ENCODE results near the gene LCE1F.

The LCE1F gene

GRCh38 chr1:152752225-152752624, 22.7 kb upstream of the LCE1F start:
- H3K27me3 ChIP-seq (ENCODE audit: insufficient read depth, low read length, poor library complexity) = no peaks in the 10 kb centered on the region
- H2BK120ac ChIP-seq (ENCODE audit: low read depth, low read length) = no peak overlapping the region
- no peak overlapping the region for H3K56ac ChIP-seq (ENCODE audit: low read length)
- no peak overlapping the region for H4K5ac ChIP-seq (ENCODE audit: low read length)
- H2BK5ac ChIP-seq (ENCODE audit: low read length) = no peak overlapping the region
- WGBS (ENCODE audit: extremely low coverage, insufficient coverage, low lambda C conversion rate) = no CpG with 5 or more reads among the region's 1 CpG
- H3K79me2 ChIP-seq (ENCODE audit: control insufficient read depth, insufficient read depth, low read length) = no peaks in the 10 kb centered on the region
- DNase-seq = no peak
- no peaks in the 10 kb centered on the region for H3K79me1 ChIP-seq (ENCODE audit: low read length)
- H3K18ac ChIP-seq (ENCODE audit: low read length) = no peak overlapping the region
- no peaks in the 10 kb centered on the region for H3K36me3 ChIP-seq (ENCODE audit: control insufficient read depth, insufficient read depth, low read length)
- H3K9ac ChIP-seq (ENCODE audit: low read length) = no peak overlapping the region
- H2BK15ac ChIP-seq (replicated peaks; ENCODE audit: low read depth) = no peak overlapping the region
- H3K4me3 ChIP-seq (ENCODE audit: low read length) = no peak overlapping the region
- H3K27ac ChIP-seq (ENCODE audit: low read depth, low read length) = no peak overlapping the region
- no peak overlapping the region for H2AK5ac ChIP-seq (ENCODE audit: low read length)
- no peak overlapping the region for H3K4ac ChIP-seq (ENCODE audit: low read depth, low read length)
- no peaks in the 10 kb centered on the region for H3K4me1 ChIP-seq (ENCODE audit: control insufficient read depth, low read depth, low read length)
- no peak overlapping the region for H3K4me2 ChIP-seq (ENCODE audit: low read length)
- no peak overlapping the region for H3K23ac ChIP-seq (ENCODE audit: low read length)
- no peak overlapping the region for H4K8ac ChIP-seq (ENCODE audit: low read depth, low read length)

- Histone ChIP-seq H3K79me2 (ENCODE audit: control insufficient read depth, insufficient read depth, low read length) (no peaks in the 10 kb centered on the region), H3K18ac (ENCODE audit: low read length) (no peak overlapping the region), H3K4me2 (ENCODE audit: low read length) (no peak overlapping the region), H2AK5ac (ENCODE audit: low read length) (no peak overlapping the region), H3K27me3 (ENCODE audit: insufficient read depth, low read length, poor library complexity) (no peaks in the 10 kb centered on the region), H3K36me3 (ENCODE audit: control insufficient read depth, insufficient read depth, low read length) (no peaks in the 10 kb centered on the region), H3K56ac (ENCODE audit: low read length) (no peak overlapping the region), H2BK5ac (ENCODE audit: low read length) (no peak overlapping the region), H3K4ac (ENCODE audit: low read depth, low read length) (no peak overlapping the region), H3K27ac (ENCODE audit: low read depth, low read length) (no peak overlapping the region), H2BK120ac (ENCODE audit: low read depth, low read length) (no peak overlapping the region), H3K4me1 (ENCODE audit: control insufficient read depth, low read depth, low read length) (no peaks in the 10 kb centered on the region), H3K79me1 (ENCODE audit: low read length) (no peaks in the 10 kb centered on the region), H3K23ac (ENCODE audit: low read length) (no peak overlapping the region), H2BK15ac (replicated peaks; ENCODE audit: low read depth) (no peak overlapping the region), H4K5ac (ENCODE audit: low read length) (no peak overlapping the region), H3K4me3 (ENCODE audit: low read length) (no peak overlapping the region), H4K8ac (ENCODE audit: low read depth, low read length) (no peak overlapping the region), H3K9ac (ENCODE audit: low read length) (no peak overlapping the region)
- no peak for DNase-seq
- WGBS (ENCODE audit: extremely low coverage, insufficient coverage, low lambda C conversion rate) = no CpG with 5 or more reads among the region's 1 CpG
Observed at GRCh38 chr1:152753586-152753985, 21.4 kb upstream of the LCE1F start.

GRCh38 chr1:152756872-152757271, 18.1 kb upstream of the LCE1F start:
- Histone ChIP-seq H2AK5ac (ENCODE audit: low read length) (no peak overlapping the region), H3K79me1 (ENCODE audit: low read length) (no peaks in the 10 kb centered on the region), H3K27me3 (ENCODE audit: insufficient read depth, low read length, poor library complexity) (no peaks in the 10 kb centered on the region), H3K56ac (ENCODE audit: low read length) (no peak overlapping the region), H3K18ac (ENCODE audit: low read length) (no peak overlapping the region), H3K79me2 (ENCODE audit: control insufficient read depth, insufficient read depth, low read length) (no peaks in the 10 kb centered on the region), H2BK5ac (ENCODE audit: low read length) (no peak overlapping the region), H2BK15ac (replicated peaks; ENCODE audit: low read depth) (no peak overlapping the region), H4K5ac (ENCODE audit: low read length) (no peak overlapping the region), H3K23ac (ENCODE audit: low read length) (no peak overlapping the region), H3K4me3 (ENCODE audit: low read length) (no peak overlapping the region), H3K27ac (ENCODE audit: low read depth, low read length) (no peak overlapping the region), H3K4ac (ENCODE audit: low read depth, low read length) (no peak overlapping the region), H3K4me1 (ENCODE audit: control insufficient read depth, low read depth, low read length) (no peaks in the 10 kb centered on the region), H4K8ac (ENCODE audit: low read depth, low read length) (no peak overlapping the region), H3K9ac (ENCODE audit: low read length) (no peak overlapping the region), H3K36me3 (ENCODE audit: control insufficient read depth, insufficient read depth, low read length) (no peaks in the 10 kb centered on the region), H3K4me2 (ENCODE audit: low read length) (no peak overlapping the region), H2BK120ac (ENCODE audit: low read depth, low read length) (no peak overlapping the region)
- DNase-seq = no peak
- no CpG with 5 or more reads among the region's 2 CpGs for WGBS (ENCODE audit: extremely low coverage, insufficient coverage, low lambda C conversion rate)

- no CpG with 5 or more reads among the region's 6 CpGs for WGBS (ENCODE audit: extremely low coverage, insufficient coverage, low lambda C conversion rate)
- H3K4me3 ChIP-seq (ENCODE audit: low read length) = no peak within 1 kb of the TSS
- no peak for DNase-seq
Observed at GRCh38 chr1:152757747-152758146, 17.2 kb upstream of the LCE1F start, which contains the start of gene KPRP. TSS of gene KPRP (plus strand) at chr1:152758025. CDS start at chr1:152759589, 1,564 bp downstream.

GRCh38 chr1:152758636-152759035, 16.3 kb upstream of the LCE1F start:
- H3K4me2 ChIP-seq (ENCODE audit: low read length) = no peak overlapping the region
- H2BK15ac ChIP-seq (replicated peaks; ENCODE audit: low read depth) = no peak overlapping the region
- DNase-seq = no peak
- H3K4ac ChIP-seq (ENCODE audit: low read depth, low read length) = no peak overlapping the region
- H3K79me2 ChIP-seq (ENCODE audit: control insufficient read depth, insufficient read depth, low read length) = no peaks in the 10 kb centered on the region
- no peak overlapping the region for H2BK5ac ChIP-seq (ENCODE audit: low read length)
- no CpG with 5 or more reads among the region's 4 CpGs for WGBS (ENCODE audit: extremely low coverage, insufficient coverage, low lambda C conversion rate)
- no peaks in the 10 kb centered on the region for H3K27me3 ChIP-seq (ENCODE audit: insufficient read depth, low read length, poor library complexity)
- H3K4me1 ChIP-seq (ENCODE audit: control insufficient read depth, low read depth, low read length) = no peaks in the 10 kb centered on the region
- H2BK120ac ChIP-seq (ENCODE audit: low read depth, low read length) = no peak overlapping the region
- no peaks in the 10 kb centered on the region for H3K79me1 ChIP-seq (ENCODE audit: low read length)
- no peak overlapping the region for H3K9ac ChIP-seq (ENCODE audit: low read length)
- no peak overlapping the region for H3K27ac ChIP-seq (ENCODE audit: low read depth, low read length)
- no peak overlapping the region for H3K18ac ChIP-seq (ENCODE audit: low read length)
- H2AK5ac ChIP-seq (ENCODE audit: low read length) = no peak overlapping the region
- H3K56ac ChIP-seq (ENCODE audit: low read length) = no peak overlapping the region
- H3K36me3 ChIP-seq (ENCODE audit: control insufficient read depth, insufficient read depth, low read length) = no peaks in the 10 kb centered on the region
- no peak overlapping the region for H4K8ac ChIP-seq (ENCODE audit: low read depth, low read length)
- H3K4me3 ChIP-seq (ENCODE audit: low read length) = no peak overlapping the region
- H3K23ac ChIP-seq (ENCODE audit: low read length) = no peak overlapping the region
- no peak overlapping the region for H4K5ac ChIP-seq (ENCODE audit: low read length)

More at GRCh38 chr1:152757747-152758146, 17.2 kb upstream of the LCE1F start, which contains the start of gene KPRP:
- Histone ChIP-seq H2BK5ac (ENCODE audit: low read length) (no peak within 1 kb of the TSS), H3K23ac (ENCODE audit: low read length) (no peak within 1 kb of the TSS), H3K79me1 (ENCODE audit: low read length) (no peaks in the 10 kb centered on the region), H3K18ac (ENCODE audit: low read length) (no peak within 1 kb of the TSS), H3K4ac (ENCODE audit: low read depth, low read length) (no peak within 1 kb of the TSS), H2BK120ac (ENCODE audit: low read depth, low read length) (no peak within 1 kb of the TSS), H3K36me3 (ENCODE audit: control insufficient read depth, insufficient read depth, low read length) (no peaks in the 10 kb centered on the region), H3K4me2 (ENCODE audit: low read length) (no peak within 1 kb of the TSS), H3K9ac (ENCODE audit: low read length) (no peak within 1 kb of the TSS), H4K5ac (ENCODE audit: low read length) (no peak within 1 kb of the TSS), H4K8ac (ENCODE audit: low read depth, low read length) (no peak within 1 kb of the TSS), H3K27ac (ENCODE audit: low read depth, low read length) (no peak within 1 kb of the TSS), H3K27me3 (ENCODE audit: insufficient read depth, low read length, poor library complexity) (no peaks in the 10 kb centered on the region), H2AK5ac (ENCODE audit: low read length) (no peak within 1 kb of the TSS), H3K79me2 (ENCODE audit: control insufficient read depth, insufficient read depth, low read length) (no peaks in the 10 kb centered on the region), H3K56ac (ENCODE audit: low read length) (no peak within 1 kb of the TSS), H2BK15ac (replicated peaks; ENCODE audit: low read depth) (no peak within 1 kb of the TSS), H3K4me1 (ENCODE audit: control insufficient read depth, low read depth, low read length) (no peaks in the 10 kb centered on the region)

GRCh38 chr1:152759453-152760173, 15.3 kb upstream of the LCE1F start:
- no peak for DNase-seq
- Histone ChIP-seq H3K9ac (ENCODE audit: low read length) (no peak overlapping the region), H3K23ac (ENCODE audit: low read length) (no peak overlapping the region), H3K4me2 (ENCODE audit: low read length) (no peak overlapping the region), H2BK120ac (ENCODE audit: low read depth, low read length) (no peak overlapping the region), H3K4me1 (ENCODE audit: control insufficient read depth, low read depth, low read length) (no peaks in the 10 kb centered on the region), H3K79me1 (ENCODE audit: low read length) (no peaks in the 10 kb centered on the region), H2AK5ac (ENCODE audit: low read length) (no peak overlapping the region), H3K27ac (ENCODE audit: low read depth, low read length) (no peak overlapping the region), H4K8ac (ENCODE audit: low read depth, low read length) (no peak overlapping the region), H3K36me3 (ENCODE audit: control insufficient read depth, insufficient read depth, low read length) (no peaks in the 10 kb centered on the region), H3K18ac (ENCODE audit: low read length) (no peak overlapping the region), H2BK5ac (ENCODE audit: low read length) (no peak overlapping the region), H3K27me3 (ENCODE audit: insufficient read depth, low read length, poor library complexity) (no peaks in the 10 kb centered on the region), H3K79me2 (ENCODE audit: control insufficient read depth, insufficient read depth, low read length) (no peaks in the 10 kb centered on the region), H3K4me3 (ENCODE audit: low read length) (no peak overlapping the region), H3K56ac (ENCODE audit: low read length) (no peak overlapping the region), H4K5ac (ENCODE audit: low read length) (no peak overlapping the region), H3K4ac (ENCODE audit: low read depth, low read length) (no peak overlapping the region), H2BK15ac (replicated peaks; ENCODE audit: low read depth) (no peak overlapping the region)
- WGBS (ENCODE audit: extremely low coverage, insufficient coverage, low lambda C conversion rate) = no CpG with 5 or more reads among the region's 8 CpGs

Data from mesendoderm (in vitro differentiated cells).